NCI-H2107 (cell line): ENCODE data around the gene TMPRSS13.
"Not testable (repeated sequence)": the region's sequence is repeated elsewhere in the genome, so short reads cannot be mapped to it uniquely, and the experiment has no call there.

ENCODE experiments used
- DNase-seq: peaks from one replicate; lab custom pipeline; 2025; lab: John Stamatoyannopoulos, UW

TMPRSS13 gene

DNA sequence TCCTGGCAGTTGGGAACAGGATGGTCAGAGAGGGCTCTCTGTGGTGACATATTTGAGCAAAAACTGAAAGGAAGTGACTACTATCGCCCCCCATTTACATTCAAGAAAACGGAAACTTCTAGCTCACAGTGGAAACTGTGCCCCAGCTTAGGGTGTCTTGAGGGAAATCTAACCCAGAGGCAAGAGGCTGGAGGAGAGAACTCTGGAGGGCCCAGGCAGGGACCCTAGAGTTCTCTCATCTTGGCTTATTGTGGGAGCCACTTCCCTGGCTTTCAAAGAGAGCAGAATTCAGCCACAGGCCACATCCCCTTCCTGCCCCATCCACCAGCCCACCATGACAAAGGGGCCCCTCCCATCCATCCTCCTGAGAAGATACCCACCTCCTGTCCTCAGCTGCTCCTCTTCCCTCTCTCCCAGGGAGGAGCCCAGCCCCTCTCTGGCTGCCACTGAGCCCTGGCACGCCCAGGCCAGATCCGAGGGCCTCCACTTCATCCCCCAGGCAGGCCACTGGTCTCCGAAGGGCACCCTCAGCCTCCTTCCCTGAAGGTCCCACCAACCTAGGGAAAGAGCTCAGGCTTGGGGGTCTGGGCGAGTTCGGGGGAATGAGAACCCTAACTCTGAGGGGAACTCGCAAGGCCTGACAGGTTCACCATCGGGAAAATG, 1.6 kb upstream of the TMPRSS13 start:
- no peak for DNase-seq

DNA sequence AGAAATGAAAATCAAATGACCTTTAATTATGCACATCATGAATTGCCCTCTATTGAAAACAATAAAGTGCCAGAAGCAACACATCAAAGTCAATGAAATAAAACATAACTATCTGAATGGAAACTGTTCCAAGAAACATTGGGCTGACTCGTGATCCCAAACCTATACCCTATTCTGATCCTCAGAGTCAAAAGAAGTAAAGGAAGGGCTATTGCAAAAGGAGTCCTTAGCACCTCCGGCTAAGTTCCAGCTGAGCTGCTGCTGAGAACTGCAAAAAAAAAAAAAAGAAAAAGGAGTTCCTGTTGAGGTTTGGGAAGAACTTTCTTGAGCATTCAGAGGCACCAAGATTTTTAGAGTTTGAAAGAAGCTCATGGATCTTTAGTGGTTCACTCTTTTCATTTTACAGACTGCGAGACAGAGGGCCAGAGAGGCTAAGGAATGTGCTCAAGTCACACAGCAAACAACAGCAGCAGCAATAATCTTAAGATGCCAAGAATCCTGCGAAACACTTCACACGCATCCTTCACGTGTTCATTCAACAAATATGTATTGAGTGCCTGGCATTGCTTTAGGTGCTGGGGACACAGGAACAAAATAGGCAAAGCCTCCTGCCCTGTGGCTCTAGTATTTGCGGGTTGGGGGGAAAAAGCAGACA, 841 bp upstream of the TMPRSS13 start:
- DNase-seq: no peak

DNA sequence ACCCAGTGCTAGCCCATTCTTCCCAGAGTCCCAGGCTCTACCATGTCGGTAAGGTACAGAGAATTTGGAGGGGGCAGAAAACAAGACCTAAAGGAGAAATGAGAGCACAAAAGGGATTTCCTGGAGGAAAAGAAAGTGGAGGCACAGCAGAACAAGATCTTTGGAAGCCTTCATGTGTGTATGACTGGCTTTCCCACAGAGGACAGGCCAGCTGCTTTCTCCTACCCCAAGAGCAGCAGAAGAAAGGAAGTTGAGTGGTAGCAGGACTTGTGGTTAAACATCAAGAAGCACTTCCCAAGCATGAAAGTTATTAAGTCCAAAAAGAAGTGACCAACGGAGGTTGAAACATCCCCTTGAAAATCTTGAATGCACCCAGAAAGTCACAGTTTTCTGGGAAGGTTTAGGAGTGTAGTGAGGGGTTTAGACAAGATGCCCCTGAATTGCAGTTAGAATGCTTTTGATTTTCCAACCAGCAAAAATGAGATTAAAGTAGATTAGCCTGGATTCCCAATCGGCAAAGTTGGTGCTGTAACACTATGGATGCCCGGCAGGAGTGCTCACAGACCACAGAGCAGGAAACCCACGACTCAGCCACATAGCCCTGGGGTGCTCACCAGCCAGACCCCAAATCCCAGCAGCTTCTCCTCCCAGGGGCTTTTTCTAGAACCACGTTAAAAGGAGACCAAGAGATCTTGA, 608 bp downstream of the TMPRSS13 start:
- no peak for DNase-seq

DNA sequence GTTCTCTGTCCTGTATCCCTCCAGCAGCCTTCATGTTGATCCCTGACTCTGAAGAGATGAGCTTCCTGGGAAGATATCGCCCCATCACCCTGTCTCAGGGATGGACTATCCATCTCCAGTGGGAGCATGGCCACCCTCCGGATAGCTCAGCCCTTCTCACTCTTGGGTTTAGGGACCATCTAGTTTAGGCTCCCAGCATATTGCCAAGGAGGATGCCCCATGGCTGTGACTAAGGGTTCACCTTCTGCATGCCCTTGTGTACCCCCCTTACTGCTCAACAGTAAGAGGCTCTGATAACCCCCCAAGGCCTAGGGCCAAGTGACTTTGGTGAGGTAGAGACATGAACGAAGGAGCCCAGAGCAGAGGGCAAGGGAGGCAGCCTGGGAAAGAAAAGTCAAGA, 1.3 kb downstream of the TMPRSS13 start:
- DNase-seq: no peak

DNA sequence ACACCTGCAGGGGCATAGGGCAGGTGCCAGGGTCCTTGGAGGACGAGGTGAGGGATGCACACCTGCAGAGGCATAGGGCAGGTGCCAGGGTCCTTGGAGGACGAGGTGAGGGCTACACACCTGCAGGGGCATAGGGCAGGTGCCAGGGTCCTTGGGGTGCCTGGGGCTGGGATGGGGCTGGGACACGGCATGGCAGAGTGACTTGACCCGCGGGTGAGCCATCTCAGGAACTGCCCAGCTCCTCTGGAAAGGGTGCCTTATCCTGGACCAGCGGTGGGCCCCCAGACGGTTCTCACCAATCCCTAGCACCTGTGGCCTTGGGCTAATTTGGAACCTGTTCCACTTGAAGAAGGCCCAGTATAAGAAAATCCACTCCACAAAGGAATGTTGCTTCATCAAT, 3.0 kb downstream of the TMPRSS13 start:
- not testable (repeated sequence) for DNase-seq

DNA sequence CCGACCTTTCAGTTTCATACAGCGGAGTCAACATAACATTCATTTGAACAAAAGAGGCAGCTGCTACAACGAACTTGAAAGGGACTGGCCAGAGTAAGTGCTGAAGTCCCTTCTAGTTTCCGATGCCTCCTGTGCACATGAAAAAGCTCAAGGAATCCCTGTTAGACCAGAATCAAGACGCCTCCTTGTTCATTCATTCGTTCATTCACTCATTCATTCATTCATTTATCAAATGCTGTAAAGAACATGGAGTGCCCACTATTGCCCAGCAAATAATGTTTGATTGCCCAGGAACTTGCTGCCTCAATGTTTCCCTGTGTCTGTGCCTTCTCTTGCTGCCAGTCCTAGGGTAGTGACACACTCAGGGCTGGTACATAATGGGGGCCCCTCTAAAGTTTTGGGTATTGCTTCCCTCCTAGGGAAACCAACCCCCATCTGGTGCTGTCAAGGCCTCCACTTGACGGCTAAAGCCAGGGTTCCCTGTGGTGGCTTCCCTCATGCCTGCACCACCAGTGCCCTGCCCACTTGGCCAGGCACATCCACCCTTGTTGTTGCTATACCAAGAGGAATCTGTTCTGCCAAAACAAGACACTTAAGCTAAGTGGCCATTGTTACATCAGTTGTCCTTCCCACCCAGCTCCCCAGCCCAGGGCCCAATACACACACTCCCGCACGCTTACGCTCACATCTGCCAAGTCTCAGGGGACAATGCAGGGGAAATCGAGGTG, 3.8 kb downstream of the TMPRSS13 start:
- peak; percentile 32 for DNase-seq

DNA sequence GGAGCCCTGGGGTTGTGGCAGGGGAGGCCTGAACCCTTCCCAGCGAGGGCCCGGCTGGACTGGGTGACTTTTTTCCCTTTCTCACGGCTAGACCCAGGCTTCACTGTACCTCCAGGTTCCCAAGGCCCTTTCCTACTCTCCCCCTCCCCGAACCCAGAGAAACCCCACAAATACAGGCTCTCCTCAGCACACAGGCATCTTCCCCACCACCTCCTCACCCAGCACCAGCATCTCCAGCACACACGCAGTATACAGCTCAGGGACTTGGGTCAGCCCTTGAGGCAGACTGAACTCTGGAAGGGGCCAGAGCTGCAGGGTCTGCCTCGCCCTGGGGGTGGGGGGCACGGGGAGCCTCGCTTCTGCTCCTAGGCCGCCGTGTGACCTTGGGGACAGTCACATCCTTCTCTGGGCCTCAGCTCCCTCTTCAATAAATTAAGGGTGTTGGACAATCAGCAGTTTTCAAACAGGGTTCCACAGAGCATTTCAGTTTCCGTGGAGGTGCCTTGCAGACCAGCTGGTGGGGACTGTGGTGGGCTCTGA, 4.5 kb downstream of the TMPRSS13 start:
- no peak for DNase-seq

DNA sequence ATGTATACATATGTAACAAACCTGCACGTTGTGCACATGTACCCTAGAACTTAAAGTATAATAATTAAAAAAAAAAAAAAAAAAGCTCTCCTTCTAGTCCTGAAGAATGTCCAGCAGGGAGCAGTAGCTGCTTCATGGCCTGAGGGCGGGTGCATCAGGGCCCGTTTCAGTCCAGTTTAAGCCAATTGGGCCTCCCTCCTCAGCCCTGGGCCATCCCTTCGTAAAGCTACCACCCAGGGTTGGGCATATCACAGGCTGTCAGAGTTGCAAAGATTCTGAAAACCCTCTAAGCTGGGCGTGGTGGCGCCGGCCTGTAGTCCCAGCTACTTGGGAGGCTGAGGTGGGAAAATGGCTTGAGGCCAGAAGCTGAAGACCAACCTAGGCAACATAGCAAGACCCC, 5.4 kb downstream of the TMPRSS13 start:
- no peak for DNase-seq

DNA sequence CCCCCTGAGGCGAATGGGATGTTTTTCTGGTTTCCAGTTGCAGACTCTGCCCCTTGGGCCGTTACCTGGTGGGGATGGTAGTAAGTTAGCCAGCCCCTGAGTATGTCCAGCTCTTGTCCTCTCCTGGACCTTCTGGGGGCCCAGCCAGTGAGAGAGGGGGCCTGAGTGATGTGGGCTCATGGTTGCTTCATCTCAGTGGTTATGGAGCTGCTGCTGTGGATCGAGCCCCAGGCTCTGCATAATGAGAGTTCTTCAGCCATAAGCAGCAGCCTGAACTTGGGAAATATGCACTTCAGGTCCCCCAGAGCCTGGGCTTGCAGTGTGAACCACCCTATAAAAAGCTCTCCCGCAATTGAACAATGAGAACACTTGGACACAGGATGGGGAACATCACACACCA, 5.9 kb downstream of the TMPRSS13 start:
- DNase-seq: no peak

DNA sequence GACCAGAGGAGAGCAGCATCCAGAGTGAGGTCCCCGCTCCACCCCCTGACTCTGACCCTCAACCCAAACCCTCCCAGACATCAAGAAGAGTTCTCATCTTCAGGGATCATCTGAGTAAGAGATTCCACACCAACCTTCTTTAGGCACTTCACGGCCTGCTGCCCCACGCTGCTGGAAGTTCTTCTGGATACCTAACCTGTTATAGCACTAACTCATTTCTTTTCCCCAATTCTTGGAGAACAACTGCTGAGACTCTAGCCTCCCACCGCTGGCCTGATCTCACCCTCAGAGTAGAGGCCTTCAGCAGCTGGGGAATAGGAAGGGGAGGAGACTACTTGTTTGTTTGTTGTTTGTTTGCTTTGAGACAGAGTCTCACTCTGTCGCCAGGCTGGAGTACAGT, 7.3 kb downstream of the TMPRSS13 start:
- DNase-seq: no peak

DNA sequence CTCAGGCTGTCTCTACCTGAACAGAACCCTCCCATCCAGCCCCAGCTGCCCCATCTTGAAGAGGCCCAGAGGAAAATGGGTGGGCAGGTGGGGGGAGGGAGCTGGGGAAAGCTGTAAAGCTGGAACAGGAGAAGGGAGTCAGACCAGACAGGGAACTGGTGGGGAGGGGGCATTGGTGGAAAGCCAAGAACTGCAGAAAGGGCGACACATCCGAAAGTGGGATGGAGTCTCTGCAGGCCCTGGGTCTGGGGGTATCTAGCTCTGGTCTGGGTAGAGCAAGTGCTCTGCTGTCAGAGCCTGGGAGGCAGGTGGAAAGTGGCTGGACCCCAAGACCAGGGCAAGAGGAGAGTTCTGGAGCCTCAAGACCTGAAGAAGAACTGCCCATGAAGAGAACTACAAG, 7.7 kb downstream of the TMPRSS13 start:
- DNase-seq: no peak

DNA sequence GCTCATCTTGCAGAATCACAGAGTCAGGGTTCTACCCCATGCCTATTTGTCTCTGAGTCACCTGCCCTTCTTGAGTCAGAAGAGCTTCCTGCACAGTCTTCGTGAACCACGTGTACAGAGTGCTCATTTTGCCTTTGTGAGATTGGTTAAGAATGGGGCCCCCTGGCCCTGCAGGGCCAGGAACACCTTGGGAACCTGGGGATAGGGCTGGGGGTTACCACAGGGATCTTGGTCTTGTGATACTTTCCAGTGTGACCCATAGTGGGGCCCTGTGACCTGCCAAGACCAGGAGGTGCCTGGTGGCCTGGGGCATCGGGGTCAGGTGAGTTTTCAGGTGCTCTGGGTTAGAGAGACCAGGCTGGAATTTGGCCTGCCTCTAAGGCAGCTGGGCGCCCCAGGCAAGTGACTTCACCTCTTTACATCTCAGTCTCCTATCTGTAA, 9.4 kb downstream of the TMPRSS13 start:
- no peak for DNase-seq

DNA sequence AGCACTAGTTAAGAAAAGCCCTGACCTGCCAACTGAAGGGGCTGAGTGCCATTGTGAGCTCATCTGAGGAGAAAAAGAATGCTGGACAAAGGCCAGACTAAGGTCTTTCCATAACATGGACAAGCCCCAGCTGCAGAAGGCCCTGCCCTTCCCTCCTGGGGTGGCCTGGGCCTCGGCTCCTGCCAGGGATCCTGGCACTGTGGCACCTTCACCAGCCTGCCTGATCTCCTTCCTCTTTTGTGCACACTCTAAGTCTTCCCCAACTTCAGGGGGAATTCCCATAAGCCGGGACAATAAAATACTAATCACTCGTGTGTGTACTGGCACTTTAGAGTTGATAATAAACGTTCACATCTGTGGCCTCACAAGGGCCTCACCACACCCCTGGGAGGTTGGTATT, 9.9 kb downstream of the TMPRSS13 start:
- DNase-seq: no peak

DNA sequence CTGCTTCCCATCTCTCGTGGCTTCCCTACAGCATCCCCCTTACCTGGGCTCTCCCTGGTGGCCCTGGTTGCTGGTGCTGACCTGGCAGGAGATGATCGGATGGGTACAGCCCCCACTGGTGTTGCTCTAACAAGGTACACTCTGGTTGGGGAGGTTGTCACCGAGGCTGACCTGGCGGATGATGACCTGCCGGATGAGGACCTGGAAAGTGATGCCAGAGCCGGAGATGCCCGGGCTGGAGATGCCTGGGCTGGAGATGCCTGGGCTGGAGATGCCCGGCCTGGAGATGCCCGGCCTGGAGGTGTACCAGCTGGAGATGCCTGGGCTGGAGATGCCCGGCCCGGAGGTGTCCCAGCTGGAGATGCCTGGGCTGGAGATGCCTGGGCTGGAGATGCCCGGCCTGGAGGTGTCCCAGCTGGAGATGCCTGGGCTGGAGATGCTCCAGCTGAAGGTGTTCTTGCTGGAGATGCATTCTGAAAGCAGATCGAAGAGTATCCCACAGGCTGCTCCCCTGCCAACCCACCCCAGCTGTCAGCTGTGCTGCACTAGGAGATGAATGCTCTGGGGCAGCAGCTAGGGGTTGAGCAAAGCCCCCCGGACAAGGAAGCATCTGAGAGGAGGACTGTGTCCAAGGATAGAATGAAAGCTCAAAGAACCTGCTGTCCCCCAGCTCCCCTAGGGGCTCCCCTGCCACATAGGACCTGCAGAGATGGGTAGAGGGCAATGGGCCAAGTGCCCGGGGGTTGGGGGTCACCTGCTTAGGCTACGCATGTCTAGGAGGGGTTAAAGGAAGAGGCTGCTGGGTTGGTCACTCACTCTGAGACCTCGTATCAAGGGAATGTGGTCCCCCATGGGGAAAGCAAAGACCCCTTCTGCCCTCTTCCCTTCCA, 10.6 kb downstream of the TMPRSS13 start:
- DNase-seq: no peak

DNA sequence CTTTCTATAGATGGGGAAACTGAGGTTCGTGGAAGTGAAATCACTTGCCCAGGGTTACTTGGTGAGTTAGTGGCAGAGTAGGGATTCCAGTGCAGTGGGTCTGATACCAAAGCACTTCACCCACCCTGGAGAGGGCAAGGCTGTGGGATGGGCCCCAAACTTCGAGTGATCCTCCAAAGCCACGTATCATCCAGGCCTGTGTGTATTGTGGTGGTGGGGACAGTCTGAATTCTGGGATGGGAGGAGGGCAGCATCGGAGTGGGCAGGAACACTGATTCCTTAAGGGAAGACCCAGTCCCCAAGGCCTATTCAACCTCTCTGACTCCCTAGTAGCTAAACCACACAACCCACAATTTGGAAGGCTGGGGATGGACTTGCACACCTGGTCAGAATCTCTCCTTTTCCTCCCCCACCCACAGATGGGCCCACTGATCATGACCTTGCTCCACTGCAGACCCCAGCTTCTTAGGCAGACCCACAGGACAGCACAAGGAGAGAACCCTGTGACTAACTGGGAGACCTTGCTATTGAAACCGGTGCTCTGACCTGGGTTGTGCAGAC, 11.5 kb downstream of the TMPRSS13 start:
- DNase-seq: no peak

DNA sequence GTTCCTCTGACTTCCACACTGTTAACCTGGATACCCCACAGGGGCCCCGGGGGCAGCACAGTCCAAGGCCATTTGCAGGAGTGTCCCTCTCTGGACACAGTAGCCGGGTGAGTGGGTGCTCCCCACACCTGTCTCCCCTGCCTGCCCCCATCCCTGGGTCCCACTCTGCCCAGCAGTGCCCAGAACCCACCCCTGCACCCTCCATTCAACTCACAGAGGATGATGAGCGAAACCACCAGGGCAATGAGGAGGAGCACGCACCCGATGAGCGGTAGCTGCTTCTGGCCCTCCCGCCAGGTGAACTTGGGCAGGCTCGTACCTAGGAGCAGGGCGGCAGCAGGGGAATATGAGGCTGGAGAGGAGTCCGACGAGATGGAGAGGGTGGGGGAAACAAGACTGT, 12.2 kb downstream of the TMPRSS13 start:
- DNase-seq: no peak

DNA sequence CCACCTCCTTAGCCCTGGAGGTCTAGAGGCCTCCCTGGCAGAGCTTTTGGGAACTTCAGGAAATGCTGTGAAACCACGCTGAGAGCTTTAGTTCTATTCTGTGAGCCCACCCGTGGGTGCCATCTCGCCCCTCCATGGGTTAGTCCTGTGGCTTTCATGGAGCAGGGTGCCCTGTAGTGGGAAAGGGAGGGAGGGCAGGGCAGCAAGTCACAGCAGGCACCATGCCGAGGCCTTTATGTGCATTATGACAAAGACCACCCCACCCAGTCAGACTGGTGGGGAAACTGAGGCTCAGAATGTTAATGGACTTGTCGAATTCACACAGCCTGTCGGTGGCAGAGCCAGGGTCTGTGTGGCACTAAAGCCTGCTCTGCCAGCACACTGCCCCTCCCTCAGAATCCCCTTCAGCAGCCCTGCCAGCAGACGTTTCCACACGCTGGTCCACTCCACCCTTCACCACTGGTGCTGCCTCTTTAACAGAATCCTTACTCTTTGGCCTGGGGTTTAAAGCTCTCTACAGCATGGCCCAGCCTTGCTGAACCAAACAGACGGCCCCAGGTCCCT, 13.4 kb downstream of the TMPRSS13 start:
- no peak for DNase-seq

DNA sequence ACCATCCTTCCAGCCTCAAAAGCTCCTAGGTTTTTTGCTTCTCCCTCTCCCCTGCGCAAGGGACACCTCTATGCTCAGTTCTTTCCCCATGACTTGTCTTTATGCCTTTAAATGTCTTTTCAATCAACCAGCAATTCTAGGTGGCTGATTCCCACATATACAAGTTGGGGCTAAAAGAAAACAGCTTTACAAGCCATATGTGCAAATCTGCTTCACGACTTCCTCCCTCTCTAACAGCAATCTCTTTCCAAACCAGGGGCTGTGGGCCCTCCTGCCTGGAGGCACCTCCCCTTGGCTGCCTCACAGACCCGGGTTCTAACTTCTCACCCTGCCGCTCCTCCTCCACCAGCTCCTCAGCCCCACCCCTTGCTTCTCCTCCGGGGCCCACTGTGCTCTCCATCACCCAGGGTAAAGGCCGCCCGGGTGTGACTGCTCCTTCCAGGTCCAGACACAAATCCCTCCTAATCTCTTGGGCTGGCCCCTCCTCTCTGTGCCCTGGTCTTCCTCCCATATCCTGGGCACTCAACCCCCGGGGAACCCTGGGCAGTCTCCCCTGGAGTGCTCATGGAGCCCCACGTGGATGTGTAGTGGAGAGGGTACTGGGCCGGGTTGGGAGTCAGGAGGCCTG, 14.1 kb downstream of the TMPRSS13 start:
- DNase-seq: no peak

DNA sequence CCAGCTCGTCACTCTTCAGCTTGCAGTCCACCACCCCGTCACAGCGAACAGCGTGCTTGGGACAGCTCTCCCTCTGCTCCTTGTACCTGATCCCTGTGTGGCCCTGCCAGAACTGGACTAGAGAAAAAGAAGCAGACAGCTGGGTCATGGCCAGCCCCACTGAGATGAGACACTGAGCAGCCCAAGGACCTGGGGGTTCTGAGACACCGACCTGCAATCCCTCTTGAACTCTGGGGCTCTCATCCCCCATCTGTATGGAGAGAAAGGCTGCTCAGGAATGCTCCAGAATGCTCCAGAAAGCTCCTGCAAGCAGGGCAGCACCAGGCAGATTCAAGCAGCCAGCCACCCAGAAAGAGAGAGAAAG, 14.8 kb downstream of the TMPRSS13 start:
- no peak for DNase-seq

DNA sequence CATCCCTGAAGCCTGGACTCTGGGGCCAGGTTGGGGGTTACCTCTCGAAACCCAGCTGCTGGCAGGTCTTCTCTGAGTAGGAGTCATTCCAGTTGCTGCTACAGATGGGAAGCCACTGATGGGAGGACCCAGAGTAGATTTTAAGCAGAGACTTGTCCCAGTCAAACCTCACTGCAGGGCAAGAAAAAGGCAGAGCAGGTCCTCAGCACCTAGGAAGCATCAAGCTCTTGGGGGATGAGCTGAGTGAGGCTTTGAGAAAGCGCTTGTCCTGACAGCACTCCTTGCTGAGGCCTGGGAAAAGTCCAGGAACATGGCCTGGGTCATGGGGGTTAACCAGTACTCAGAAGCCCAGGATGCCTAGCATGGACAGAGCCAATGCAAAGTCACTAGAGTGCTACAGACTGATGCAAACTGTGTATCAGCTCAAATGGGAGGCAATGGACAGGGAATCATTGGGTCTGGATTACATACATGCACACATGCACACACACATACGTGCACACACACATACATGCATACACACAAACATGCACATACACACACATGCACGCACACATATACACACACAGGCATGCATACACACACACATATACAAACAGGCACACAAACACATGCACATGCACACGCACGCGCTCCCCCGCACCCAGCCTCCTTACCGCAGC, 15.3 kb downstream of the TMPRSS13 start:
- DNase-seq: no peak
